SKM-1 treated with dmso at 0.1 percent for 144 hours (cell line): ENCODE results near the gene ZNF189.

Experiments used
- DNase-seq: peaks from one replicate; lab custom pipeline; 2025; ENCODE audit not compliant: unreplicated experiment; lab: John Stamatoyannopoulos, UW

ZNF189 gene

GRCh38 chr9:101448680-101449070 is 50.0 kb downstream of the ZNF189 start:
- no peak for DNase-seq

- DNase-seq = peak; percentile 14
Measured at GRCh38 chr9:101449071-101449721, 50.5 kb downstream of the ZNF189 start.

GRCh38 chr9:101450931-101451330 is 52.3 kb downstream of the ZNF189 start:
- DNase-seq = no peak

- no peak for DNase-seq
Measured at GRCh38 chr9:101451498-101451897, 52.8 kb downstream of the ZNF189 start.

- no peak for DNase-seq
Measured at GRCh38 chr9:101453776-101454570, 55.3 kb downstream of the ZNF189 start.

GRCh38 chr9:101455656-101456240 is 57.1 kb downstream of the ZNF189 start:
- peak; percentile 9 for DNase-seq

GRCh38 chr9:101457003-101457402 is 58.4 kb downstream of the ZNF189 start:
- DNase-seq = no peak

- DNase-seq = peak; percentile 65
Measured at GRCh38 chr9:101458963-101459631, 60.4 kb downstream of the ZNF189 start.
